Activated naive CD4-positive, alpha-beta T cell treated with anti-CD3 and anti-CD28 coated beads, Interleukin-2, amount 50 U/mL, for 72 hours (primary cell): Measurements from ENCODE around the gene MYO10. TPM values are rescaled to one million over a fixed set of nuclear protein-coding genes. Genes with fewer than 3 reads are reported as not detected.
"Not testable (repeated sequence)": the region's sequence is repeated elsewhere in the genome, so short reads cannot be mapped to it uniquely, and the experiment has no call there.

Experiments
- ATAC-seq, 2 donors: fragments of 150-1000 bp; cut with Tn5 transposase; 2 replicates each; pipeline ENCODE4 v1.10.0; 2021; ENCODE audit warnings: mild to moderate bottlenecking in 2 of 2, moderate library complexity in 2 of 2
- DNase-seq, 2 donors: peaks; one replicate each; pipeline ENCODE4 v3.0.0; 2021 to 2022; ENCODE audit warnings: low spot score in 2 of 2
- H3K27ac Mint-ChIP-seq, 2 donors: one replicate each; pipeline ENCODE4 v1.8.0; 2022; ENCODE audit warnings: mild to moderate bottlenecking in 2 of 2, mixed read lengths in 2 of 2
- H3K36me3 Mint-ChIP-seq, 2 donors: one replicate each; pipeline ENCODE4 v1.8.0; 2022; ENCODE audit warnings: mixed read lengths in 2 of 2
- H3K9me3 Mint-ChIP-seq, 2 donors: one replicate each; pipeline ENCODE4 v1.8.0; 2022; ENCODE audit warnings: mixed read lengths in 2 of 2
- total RNA-seq, 2 donors: library from RNA; stranded (reverse); gene quantifications; one replicate each; pipeline ENCODE4 v1.2.3, GENCODE V29; 2022

The MYO10 gene
- total RNA-seq, 2 donors from 2014 or later, result 0.11 to 1.5 TPM

DNA sequence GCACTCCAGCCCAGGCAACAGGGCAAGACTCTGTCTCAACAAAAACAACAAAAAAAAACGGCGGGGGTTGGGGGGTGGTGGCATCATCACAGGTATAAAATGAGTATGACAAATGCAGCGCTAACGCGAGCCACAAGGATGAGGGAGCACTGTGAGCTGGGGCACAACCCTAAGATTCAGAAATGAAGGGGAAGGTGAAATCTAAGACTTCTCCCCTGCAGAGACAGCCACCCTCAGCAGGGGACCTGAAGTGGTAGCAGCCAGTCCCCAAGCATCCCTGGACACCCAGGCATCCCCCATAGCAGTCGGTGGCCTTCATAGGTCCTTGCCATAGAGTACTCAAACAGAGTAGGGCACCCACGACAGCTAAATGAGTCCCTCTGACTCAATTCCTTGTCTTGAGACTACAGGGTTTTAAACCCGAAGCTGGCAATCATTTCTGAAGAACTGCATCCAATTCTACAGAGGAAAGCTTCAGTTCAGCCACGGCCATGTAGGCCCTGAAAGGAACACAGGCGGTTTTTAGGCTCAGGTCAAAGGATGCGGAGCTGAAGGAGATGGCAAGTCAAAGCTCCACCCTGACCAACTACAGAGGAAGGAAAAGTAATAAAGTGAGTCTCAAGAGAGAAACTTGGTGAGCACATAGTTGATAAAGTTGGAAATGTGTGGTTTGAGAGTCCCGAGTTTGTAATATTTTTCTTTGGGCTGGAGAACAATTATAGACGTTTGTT lies 50.3 kb downstream of the MYO10 start:
- DNase-seq (no peak), ATAC-seq (no peak)
- Mint-ChIP-seq H3K27ac (no peak overlapping the region), H3K9me3 (no peaks in the 10 kb centered on the region), H3K36me3 (no peaks in the 10 kb centered on the region)

DNA sequence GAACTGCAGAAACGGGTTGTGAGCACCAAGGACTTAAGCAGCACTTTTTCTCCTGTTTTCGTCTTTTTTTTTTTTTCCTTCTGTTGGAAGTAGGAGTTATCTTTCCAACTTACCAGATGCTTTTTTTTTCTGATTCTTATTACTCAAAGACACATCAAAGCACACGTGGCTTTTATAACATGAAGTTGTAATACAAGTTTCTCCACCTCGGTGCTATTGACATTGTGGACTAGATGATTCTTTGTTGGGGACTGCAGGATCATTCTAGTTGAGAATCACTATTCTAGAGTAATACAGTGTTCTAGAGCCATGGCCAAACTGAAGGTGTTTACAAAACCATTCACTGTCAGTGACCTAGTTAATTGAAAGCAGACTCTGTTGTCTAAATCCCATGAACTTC lies 51.5 kb downstream of the MYO10 start:
- H3K36me3 Mint-ChIP-seq, result no peaks in the 10 kb centered on the region
- H3K27ac Mint-ChIP-seq, result no peak overlapping the region
- no peak for DNase-seq
- H3K9me3 Mint-ChIP-seq, result no peaks in the 10 kb centered on the region
- ATAC-seq, result no peak

DNA sequence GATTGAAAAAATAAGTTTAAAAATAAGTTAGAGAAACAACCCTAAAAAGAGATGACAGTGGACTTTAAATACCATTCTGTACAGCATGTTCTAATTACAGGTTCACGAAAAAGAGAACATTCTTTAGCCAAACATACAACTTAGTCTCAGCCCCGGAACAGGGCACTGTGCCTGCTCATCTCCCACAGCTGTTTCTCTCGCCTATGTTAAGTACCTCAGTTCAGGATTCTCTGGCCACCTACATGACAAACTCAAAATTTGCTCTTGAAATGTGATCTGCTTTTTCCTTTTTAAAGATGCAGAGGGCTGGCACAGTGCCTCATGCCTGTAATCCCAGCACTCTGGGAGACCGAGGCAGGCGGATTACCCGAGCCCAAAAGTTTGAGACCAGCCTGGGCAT lies 52.3 kb downstream of the MYO10 start:
- H3K9me3 Mint-ChIP-seq, result no peaks in the 10 kb centered on the region
- no peak for DNase-seq
- no peak overlapping the region for H3K27ac Mint-ChIP-seq
- H3K36me3 Mint-ChIP-seq, result no peaks in the 10 kb centered on the region
- no peak for ATAC-seq

DNA sequence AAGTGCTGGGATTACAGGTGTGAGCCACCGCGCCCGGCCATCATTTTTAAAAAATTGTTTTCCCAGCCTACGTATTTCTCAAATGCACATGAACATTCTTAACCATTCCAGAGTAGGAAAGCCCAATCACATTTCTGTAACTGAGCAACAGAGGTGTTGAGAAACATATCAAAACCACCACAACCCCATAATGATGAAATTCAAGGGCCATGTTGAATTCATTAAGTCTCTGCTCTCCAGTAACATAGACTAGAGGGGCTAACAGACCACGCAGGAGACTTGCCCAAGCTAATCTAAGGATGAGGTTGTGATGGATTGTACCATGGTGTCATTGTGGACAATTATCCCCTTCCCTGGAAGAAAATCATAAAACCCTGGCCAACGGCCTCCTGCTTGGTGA lies 52.9 kb downstream of the MYO10 start:
- H3K27ac Mint-ChIP-seq, result no peak overlapping the region
- no peaks in the 10 kb centered on the region for H3K9me3 Mint-ChIP-seq
- DNase-seq, result no peak
- no peak for ATAC-seq
- H3K36me3 Mint-ChIP-seq, result no peaks in the 10 kb centered on the region

DNA sequence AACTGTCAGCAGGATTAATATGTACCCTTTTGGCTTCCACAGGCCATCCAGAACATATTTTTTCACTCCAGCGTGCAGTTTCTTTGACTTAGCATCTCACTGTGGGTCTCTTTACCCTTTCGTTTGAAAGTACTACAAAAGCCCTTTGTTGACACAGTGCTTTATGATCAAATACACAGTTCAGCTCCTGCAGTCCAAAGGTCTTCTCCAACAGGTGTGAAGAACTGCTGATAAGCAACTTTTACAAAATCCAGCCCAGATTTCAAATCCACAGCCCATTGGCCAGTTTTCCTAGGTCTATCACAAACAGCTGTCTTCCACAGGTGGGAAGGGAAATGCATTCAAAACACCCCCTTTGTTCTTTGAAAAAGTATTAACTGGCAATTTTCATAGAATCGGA lies 54.8 kb downstream of the MYO10 start:
- Mint-ChIP-seq H3K9me3 (no peaks in the 10 kb centered on the region), H3K36me3 (no peaks in the 10 kb centered on the region), H3K27ac (no peak overlapping the region)
- ATAC-seq (no peak), DNase-seq (no peak)

DNA sequence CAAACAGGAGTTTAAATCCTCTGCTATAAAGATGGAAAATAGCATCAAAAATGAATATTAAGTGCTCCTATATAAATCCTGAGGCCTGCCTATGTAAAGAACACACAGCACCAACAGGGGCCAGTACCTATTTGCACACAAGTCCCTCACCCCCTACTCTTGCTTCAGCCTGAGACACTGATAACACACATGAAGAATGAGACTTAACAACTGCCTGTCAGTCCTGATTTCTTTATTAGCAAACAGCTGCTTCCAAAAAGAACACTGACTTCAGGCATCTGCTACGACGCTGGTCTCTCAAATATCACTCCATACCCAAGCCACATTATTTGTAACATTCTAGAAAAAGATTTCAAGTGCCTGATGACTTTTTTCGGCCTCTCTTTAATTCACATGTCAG lies 55.5 kb downstream of the MYO10 start:
- H3K27ac Mint-ChIP-seq, result no peak overlapping the region
- H3K9me3 Mint-ChIP-seq, result no peaks in the 10 kb centered on the region
- DNase-seq (no peak), ATAC-seq (no peak)
- H3K36me3 Mint-ChIP-seq, result no peaks in the 10 kb centered on the region

DNA sequence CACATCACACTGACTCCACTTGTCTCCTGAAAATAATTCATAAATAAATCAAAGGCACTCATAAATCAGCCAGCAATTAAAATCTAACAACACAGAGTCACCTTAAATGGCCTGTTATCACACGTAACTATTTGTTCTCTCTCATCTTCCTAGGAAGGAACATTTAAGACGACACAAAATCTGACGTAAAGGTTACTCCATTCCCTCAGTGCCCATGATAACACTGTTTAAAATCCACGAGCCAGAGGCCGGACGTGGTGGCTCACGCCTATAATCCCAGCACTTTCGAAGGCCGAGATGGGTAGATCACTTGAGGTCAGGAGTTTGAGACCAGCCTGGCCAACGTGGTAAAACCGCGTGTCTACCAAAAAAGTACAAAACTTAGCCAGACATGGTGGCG lies 56.4 kb downstream of the MYO10 start:
- peaks cover under 1 to 1% of the 10 kb centered on the region in 2 donors for H3K9me3 Mint-ChIP-seq
- H3K27ac Mint-ChIP-seq, result no peak overlapping the region
- peaks cover 0 to 5% of the 10 kb centered on the region in 2 donors for H3K36me3 Mint-ChIP-seq
- DNase-seq (no peak), ATAC-seq (no peak)

DNA sequence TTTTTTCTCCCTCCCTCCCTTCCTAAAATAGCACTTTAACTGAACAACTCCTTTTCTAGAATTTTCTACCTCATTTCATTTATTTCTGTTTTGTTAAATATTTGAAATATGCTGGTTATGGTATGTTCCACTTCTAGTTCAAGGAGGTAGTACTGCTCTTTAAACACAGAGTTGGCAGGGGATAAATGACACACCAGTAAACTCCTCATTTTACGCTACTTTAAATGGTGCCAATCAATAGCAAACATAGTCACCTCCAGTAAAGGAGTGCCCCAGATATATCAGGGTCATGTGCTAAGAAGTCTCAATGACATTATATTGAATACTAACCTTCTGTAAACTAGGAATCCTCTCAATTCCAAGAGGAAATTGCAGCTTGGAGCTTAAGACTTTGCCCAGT lies 56.9 kb downstream of the MYO10 start:
- DNase-seq (no peak), ATAC-seq (no peak)
- peaks cover 0 to 8% of the 10 kb centered on the region in 2 donors for H3K36me3 Mint-ChIP-seq
- peaks cover 5% of the 10 kb centered on the region in 2 donors for H3K9me3 Mint-ChIP-seq
- no peak overlapping the region for H3K27ac Mint-ChIP-seq

DNA sequence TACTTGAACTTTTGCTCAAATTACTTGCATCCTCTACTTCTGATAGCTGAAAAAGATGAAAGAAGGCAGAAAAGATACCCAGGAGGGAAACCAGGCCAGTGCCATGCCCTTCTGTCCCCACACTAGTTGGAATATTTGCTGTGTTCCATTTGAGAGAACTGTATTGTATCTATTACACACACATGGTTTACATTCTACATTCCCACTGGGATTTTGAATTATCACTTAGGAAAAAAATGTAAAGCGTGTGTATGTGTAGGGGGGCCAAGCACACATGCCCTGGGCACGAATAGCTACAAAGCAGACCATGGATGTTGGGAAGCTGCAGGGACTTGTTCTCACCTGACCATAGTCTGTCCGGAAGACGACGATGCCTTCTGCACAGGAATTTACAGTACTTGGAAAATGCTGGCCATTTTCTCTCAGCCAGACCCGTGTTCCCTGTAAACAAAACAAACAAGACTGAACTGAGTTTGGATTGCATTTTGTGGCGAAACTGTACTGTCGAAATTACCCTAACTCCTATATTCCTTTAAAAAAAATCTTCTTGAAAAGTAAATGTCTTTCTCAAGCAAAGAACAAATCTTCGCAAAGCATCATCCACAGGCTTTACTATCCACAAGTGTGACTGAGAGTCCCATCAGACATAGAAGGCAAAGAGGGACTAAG lies 58.7 kb downstream of the MYO10 start:
- Mint-ChIP-seq H3K27ac (no peak overlapping the region), H3K9me3 (peaks cover 5 to 8% of the 10 kb centered on the region in 2 donors), H3K36me3 (peaks cover 0 to 8% of the 10 kb centered on the region in 2 donors)
- DNase-seq (no peak), ATAC-seq (no peak)

DNA sequence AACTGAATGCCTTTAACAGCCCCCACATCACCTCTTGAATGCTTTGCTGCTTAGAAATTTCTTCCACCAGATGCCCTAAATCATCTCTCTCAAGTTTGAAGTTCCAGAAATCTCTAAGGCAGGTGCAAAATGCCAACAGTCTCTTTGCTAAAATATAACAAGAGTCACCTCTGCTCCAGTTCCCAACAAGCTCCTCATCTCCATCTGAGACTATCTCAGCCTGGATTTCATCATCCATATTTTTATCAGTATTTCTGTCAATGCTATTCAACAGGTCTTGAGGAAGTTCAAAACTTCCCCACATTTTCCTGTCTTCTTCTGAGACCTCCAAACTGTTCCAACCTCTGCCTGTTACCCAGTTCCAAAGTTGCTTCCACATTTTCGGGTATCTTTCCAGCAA lies 61.7 kb downstream of the MYO10 start:
- ATAC-seq, H3K27ac Mint-ChIP-seq: not testable (repeated sequence)

DNA sequence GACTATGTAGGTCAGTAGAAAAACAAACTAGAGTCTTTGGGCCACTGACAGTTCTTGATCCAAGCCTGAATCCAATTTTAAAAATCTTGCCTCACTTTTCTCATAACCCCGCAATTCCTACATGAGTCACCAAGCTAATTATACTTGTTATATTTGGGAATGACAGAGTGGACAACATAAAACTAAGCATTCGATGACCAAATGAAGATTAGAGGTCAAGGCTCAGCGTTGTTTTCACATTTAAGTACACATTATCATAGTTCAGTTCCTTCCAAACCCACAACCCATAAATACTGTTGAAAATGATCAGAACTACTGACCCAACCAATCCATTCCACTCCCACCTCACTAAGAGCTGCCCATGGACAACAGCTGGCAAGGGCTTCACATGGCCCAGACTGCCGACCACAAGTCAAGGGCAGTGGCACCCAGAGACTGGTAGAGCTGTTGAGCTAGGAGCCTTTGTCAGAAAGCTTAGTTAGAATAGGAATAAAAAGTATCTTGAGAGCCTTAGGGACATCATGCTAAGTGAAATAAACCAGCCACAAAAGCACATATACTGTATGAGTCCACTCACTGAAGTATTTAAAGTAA lies 64.2 kb downstream of the MYO10 start:
- DNase-seq (no peak), ATAC-seq (no peak)
- Mint-ChIP-seq H3K9me3 (peaks cover 8 to 18% of the 10 kb centered on the region in 2 donors), H3K27ac (no peak overlapping the region), H3K36me3 (peaks cover 0 to 8% of the 10 kb centered on the region in 2 donors)

More for the DNA sequence above, 61.7 kb downstream of the MYO10 start:
- peaks cover 8 to 18% of the 10 kb centered on the region in 2 donors for H3K9me3 Mint-ChIP-seq
- not testable (repeated sequence) for DNase-seq, H3K36me3 Mint-ChIP-seq

DNA sequence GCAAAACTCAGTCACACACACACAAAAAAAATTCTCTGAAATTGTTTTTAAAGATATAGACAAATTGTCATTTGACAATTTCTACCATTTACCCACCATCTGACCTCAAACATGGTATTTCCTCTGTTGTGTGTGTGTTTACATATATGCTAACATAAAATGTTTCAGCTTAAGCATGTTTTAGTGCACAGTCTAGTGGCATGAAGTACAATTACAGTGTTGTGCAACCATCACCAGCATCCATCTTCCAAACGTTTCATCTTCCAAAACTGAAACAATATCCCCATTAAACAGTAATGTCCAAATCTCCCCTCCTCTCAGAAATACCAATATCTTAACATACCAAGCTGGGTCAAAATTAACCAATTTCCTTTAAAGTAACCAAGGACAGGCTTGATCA lies 65.2 kb downstream of the MYO10 start:
- H3K36me3 Mint-ChIP-seq, result peaks cover 0 to 8% of the 10 kb centered on the region in 2 donors
- DNase-seq (no peak), ATAC-seq (no peak)
- H3K9me3 Mint-ChIP-seq, result peaks cover 8 to 18% of the 10 kb centered on the region in 2 donors
- no peak overlapping the region for H3K27ac Mint-ChIP-seq

DNA sequence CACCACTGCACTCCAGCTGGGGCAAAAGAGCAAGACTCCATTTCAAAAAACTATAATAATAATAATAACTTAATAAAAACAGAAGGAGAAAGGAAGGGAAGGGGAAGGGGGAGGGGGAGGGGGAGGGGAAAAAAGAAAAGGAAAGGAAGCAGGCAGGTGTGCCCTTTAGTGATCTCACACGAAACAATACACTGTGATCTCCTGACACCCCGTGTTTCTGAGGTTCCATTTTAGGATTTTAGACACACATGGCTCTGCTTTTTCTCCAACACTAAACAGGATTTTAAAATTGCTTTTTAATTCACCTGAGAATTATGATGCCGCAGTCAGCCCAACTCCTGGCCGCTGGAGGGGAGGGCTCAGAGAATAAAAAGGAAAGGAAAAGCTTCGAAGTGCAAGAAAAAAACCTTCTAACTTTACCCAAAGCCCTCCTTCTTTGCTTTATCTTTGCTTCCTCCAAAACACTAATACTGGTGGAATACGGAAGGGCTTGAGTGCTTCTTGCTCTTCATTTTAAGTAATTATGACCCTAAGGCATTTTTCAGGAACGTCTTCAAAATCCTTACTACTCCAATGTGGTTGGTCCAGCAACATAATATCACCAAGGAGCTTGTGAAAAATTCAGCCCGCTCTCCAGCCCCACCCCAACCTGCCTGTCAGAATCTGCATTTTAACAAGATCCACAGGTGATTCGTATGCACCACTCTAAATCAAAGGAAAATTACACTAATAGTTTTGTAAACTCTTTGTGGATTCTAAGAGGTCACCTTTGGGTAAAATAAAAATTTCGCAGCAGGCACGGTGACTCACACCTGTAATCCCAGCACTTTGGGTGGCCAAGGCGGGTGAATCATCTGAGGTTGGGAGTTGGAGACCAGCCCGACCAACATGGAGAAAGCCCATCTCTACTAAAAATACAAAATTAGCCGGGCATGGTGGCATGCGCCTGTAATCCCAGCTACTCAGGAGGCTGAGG lies 66.0 kb downstream of the MYO10 start:
- ATAC-seq, result no peak
- peaks cover 0 to 8% of the 10 kb centered on the region in 2 donors for H3K36me3 Mint-ChIP-seq

DNA sequence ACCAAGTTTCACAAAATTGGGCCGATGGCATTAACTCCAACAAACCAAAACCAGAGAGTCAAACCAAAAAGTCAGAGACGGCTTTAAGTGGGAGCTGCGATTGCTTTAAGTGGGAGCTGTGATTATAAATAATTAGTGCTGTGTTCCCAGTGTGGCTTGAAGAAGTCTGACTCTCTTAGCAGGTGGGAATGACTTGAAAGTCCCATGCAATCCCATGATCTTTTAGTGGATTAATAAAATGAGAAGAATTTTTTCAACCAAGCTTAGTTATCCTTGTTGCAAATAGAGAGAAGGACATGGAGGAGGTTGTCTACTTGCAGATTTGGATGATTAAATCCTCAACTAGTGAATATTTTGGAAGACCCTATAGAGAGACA lies 68.5 kb downstream of the MYO10 start:
- ATAC-seq (no peak), DNase-seq (no peak)
- peaks cover 3 to 11% of the 10 kb centered on the region in 2 donors for H3K9me3 Mint-ChIP-seq
- no peaks in the 10 kb centered on the region for H3K36me3 Mint-ChIP-seq
- no peak overlapping the region for H3K27ac Mint-ChIP-seq

More for the DNA sequence above, 66.0 kb downstream of the MYO10 start:
- DNase-seq, result no peak
- Mint-ChIP-seq H3K27ac (no peak overlapping the region), H3K9me3 (peaks cover 8 to 18% of the 10 kb centered on the region in 2 donors)

DNA sequence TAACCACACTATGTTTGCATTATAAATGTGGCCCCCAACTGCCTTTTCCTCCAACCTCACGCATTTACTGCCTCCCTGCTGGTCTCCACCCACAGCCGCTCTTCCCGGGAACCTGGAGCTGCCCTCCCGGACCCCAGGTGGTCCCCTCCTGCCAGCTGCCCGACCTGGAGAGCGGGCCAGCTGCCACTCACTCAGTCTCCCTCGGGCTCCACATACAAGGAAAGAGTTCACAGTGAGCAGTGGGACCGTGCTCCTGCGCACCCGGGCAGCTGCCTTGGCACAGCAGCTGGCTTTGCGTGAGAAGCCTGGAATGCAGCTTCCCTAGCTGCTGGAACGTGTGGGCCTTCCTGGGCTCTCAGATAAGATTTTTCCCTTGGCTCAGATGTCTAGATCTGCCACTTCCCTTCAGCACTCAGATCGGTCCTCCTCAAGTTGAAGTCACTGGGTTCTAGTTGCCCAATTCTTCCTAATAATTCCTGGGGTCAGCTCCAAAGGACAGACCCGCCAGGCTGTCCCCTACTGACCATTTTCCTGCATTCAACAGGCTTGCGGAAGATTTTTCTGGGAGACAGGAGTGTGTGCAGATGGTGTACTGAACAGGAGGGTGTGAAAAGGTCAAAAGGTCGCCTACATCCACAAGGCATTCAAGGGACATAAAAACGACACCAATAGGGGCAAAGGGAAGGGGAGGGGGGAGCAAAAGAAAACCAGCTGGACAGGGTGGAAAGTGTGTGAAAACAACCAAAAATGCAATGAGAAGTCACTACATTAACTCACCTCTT lies 69.1 kb downstream of the MYO10 start:
- ATAC-seq (no peak), DNase-seq (no peak)
- peaks cover under 1 to 5% of the 10 kb centered on the region in 2 donors for H3K9me3 Mint-ChIP-seq
- H3K27ac Mint-ChIP-seq, result no peak overlapping the region
- no peaks in the 10 kb centered on the region for H3K36me3 Mint-ChIP-seq

DNA sequence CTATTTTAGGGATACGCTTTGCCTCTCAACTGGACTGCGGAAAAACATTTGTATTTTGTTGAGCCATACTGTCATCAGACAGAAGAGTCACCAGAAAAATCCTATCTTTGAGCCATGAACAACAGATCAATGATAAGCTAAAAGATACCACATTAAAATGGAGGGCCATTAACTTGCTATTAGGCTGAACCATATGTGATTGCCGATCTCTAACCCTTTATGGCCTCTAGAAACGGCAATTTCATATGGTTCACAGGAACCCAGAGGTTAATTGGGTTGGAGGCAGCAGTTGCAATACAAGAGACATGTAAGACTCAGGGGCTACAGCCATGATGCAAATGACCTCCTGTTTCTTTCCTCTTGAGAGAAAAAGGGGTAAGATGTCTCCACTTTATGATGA lies 69.8 kb downstream of the MYO10 start:
- ATAC-seq (no peak), DNase-seq (no peak)
- Mint-ChIP-seq H3K27ac (no peak overlapping the region), H3K36me3 (no peaks in the 10 kb centered on the region), H3K9me3 (no peaks in the 10 kb centered on the region)
